Activated CD4-positive, alpha-beta memory T cell treated with anti-CD3 and anti-CD28 coated beads for 36 hours (primary cell): Measurements from ENCODE around the gene DNAJA2. TPM values are rescaled to one million over a fixed set of nuclear protein-coding genes. Genes with fewer than 3 reads are reported as not detected.
"Not testable (repeated sequence)": the region's sequence is repeated elsewhere in the genome, so short reads cannot be mapped to it uniquely, and the experiment has no call there.

ENCODE experiments used
- CTCF ChIA-PET: fragments of 350-600 bp; sonication (Branson Sonifier 250); formaldehyde crosslinking; loops from one replicate; lab custom pipeline; 2021; ENCODE audit warnings: antibody characterized with exemption, inconsistent platforms; lab: Charles Lee
- POLR2A ChIA-PET: fragments of 350-600 bp; sonication (Branson Sonifier 250); formaldehyde crosslinking; loops from one replicate; lab custom pipeline; 2021; ENCODE audit warnings: antibody characterized with exemption; lab: Charles Lee
- DNase-seq: peaks from one replicate; pipeline ENCODE4 v3.0.0-alpha.2; 2020
- H3K27ac Mint-ChIP-seq: one replicate; pipeline ENCODE4 v1.8.0; 2021; ENCODE audit warnings: mixed read lengths
- H3K27me3 Mint-ChIP-seq: one replicate; pipeline ENCODE4 v1.8.0; 2021; ENCODE audit warnings: mixed read lengths
- H3K36me3 Mint-ChIP-seq: one replicate; pipeline ENCODE4 v1.8.0; 2021; ENCODE audit warnings: mixed read lengths
- H3K4me1 Mint-ChIP-seq: one replicate; pipeline ENCODE4 v1.8.0; 2021; ENCODE audit warnings: low read depth, mixed read lengths
- H3K4me3 Mint-ChIP-seq: one replicate; pipeline ENCODE4 v1.8.0; 2021; ENCODE audit warnings: mild to moderate bottlenecking, mixed read lengths
- H3K9me3 Mint-ChIP-seq: one replicate; pipeline ENCODE4 v1.8.0; 2021; ENCODE audit warnings: mixed read lengths
- intact Hi-C: fragments of 100-400 bp; cut with micrococcal nuclease; formaldehyde crosslinking; loops from one replicate; pipeline ENCODE4 v1.15.1; 2023
- total RNA-seq, 2 experiments: library from RNA; stranded (reverse); gene quantifications; one replicate each; pipeline ENCODE4 v1.2.3, GENCODE V29; 2021

Gene DNAJA2
- total RNA-seq, 2 experiments from 2014 or later: 78.9 to 80.6 TPM

DNA sequence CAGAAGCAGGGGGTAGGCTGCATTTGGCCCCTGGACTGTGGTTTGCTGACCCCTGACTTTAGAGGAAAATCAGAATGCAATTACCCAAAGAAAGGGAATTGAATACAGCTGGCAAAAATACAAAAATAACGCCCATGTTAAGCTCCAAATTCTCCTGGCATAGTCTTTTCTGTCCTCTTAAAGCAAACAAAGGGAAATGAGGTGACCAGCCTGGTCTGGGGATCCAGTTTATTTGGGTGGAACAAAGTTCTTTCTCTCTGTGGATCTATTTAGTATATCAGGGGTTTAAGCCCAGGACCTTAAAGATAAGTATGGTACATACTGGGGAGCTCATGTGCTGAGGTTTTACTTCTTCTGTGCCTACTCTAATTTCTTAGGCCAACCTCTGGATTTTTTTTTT lies 23.5 kb downstream of the DNAJA2 start:
- CTCF ChIA-PET: interaction anchor here (2.2 to 4.7 kb wide), 3 partner anchors 23 to 1207 kb away, joined by 5 to 30 read pairs (median 17); partner anchors contain the start of gene DNAJA2
- Mint-ChIP-seq H3K4me1 (peaks cover 26% of the 10 kb centered on the region), H3K27me3 (no peaks in the 10 kb centered on the region), H3K4me3 (no peak overlapping the region), H3K36me3 (peaks cover 6% of the 10 kb centered on the region), H3K9me3 (no peaks in the 10 kb centered on the region), H3K27ac (peak overlapping the region; percentile 76)
- POLR2A ChIA-PET: interaction anchor here (0.6 to 4.6 kb wide), 3 partner anchors 11 to 513 kb away, joined by 3 to 36 read pairs (median 3); partner anchors contain the start of gene DNAJA2
- intact Hi-C loops: no loop called here
- no peak for DNase-seq

DNA sequence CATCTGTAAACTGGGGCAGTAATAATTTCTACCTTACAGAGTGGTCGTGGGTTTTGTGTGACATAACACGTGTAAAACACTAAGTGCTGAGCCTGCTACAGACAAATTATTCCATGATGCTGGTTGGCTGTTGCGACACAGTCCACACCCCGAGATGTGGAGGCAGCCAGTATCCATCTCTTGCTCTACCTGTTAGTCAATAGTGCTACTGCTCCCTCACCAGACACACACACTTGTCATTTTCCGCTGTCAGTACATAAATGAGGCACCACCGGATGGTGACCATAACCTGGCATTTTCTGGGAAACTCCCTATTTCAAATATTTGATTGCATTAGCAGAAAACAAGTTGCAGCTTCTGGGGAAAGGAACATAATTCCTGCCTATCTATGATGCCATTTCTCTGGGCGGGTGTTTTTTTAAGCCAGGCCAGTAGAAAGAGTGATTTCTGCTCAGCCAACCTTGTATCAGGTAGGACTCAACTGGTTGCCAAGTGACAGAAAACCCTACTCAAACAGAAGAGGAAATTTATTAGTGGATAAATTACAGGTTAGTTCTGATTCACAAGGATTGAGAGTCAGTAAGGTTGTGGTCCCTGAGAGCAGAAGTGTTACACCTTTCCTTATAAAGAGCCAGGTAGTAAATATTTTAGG lies 24.1 kb downstream of the DNAJA2 start:
- Mint-ChIP-seq H3K27ac (peak overlapping the region; percentile 76), H3K27me3 (no peaks in the 10 kb centered on the region), H3K4me1 (peaks cover 26% of the 10 kb centered on the region), H3K9me3 (no peaks in the 10 kb centered on the region), H3K4me3 (no peak overlapping the region), H3K36me3 (peaks cover 2% of the 10 kb centered on the region)
- intact Hi-C loops: loop anchor here (1.0 to 5.0 kb wide), 8 partner anchors 12 to 1209 kb away; partner anchors contain the start of gene C16orf87
- POLR2A ChIA-PET: interaction anchor here (0.6 to 4.6 kb wide), 3 partner anchors 24 to 514 kb away, joined by 3 to 36 read pairs (median 3); partner anchors contain the start of gene DNAJA2
- CTCF ChIA-PET: interaction anchor here (0.6 to 4.7 kb wide), 8 partner anchors 13 to 1215 kb away, joined by 3 to 30 read pairs (median 12); partner anchors contain the start of genes DNAJA2 and NETO2
- DNase-seq: peak; percentile 84

DNA sequence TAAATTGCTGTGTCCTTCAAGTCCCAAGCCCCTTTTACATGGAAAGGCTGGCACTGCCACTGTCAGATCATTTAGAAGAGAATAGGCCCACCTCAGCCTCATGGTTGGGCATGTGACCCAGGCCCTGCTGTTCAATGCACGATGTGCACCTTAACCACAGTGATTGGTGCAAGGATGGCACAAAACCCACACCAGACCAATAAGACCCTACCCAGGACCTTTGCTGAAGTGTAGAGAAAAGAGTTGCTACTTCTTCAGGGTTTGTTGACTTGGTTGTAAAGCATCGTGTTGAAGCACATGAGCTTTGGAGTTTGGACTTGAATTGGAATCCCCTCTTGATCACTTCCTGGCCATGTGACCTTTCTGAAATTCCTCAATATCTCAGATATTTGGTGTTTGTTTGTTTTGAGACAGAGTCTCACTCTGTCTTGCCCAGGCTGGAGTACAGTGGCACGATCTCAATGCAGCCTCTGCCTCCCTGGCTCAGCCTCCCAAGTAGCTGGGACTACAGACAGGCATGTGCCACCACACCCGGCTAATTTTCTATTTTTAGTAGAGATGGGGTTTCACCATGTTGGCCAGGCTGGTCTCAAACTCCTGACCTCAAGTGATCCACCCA lies 24.8 kb downstream of the DNAJA2 start:
- DNase-seq: no peak
- no peaks in the 10 kb centered on the region for H3K36me3 Mint-ChIP-seq
- ChIA-PET POLR2A (interaction anchor here (0.6 to 4.6 kb wide), 3 partner anchors 25 to 120 kb away, joined by 3 to 36 read pairs (median 4); partner anchors contain the start of gene DNAJA2), CTCF (interaction anchor here (0.6 to 4.7 kb wide), 17 partner anchors 11 to 1216 kb away, joined by 3 to 30 read pairs (median 4); partner anchors contain the start of genes DNAJA2 and NETO2)
- H3K27ac Mint-ChIP-seq: peak overlapping the region; percentile 76
- H3K4me3 Mint-ChIP-seq: no peak overlapping the region
- H3K4me1 Mint-ChIP-seq: peaks cover 27% of the 10 kb centered on the region
- no peaks in the 10 kb centered on the region for H3K9me3 Mint-ChIP-seq
- no peaks in the 10 kb centered on the region for H3K27me3 Mint-ChIP-seq
- intact Hi-C loops: loop anchor here (1.0 to 5.0 kb wide), 8 partner anchors 13 to 1210 kb away; partner anchors contain the start of gene C16orf87

DNA sequence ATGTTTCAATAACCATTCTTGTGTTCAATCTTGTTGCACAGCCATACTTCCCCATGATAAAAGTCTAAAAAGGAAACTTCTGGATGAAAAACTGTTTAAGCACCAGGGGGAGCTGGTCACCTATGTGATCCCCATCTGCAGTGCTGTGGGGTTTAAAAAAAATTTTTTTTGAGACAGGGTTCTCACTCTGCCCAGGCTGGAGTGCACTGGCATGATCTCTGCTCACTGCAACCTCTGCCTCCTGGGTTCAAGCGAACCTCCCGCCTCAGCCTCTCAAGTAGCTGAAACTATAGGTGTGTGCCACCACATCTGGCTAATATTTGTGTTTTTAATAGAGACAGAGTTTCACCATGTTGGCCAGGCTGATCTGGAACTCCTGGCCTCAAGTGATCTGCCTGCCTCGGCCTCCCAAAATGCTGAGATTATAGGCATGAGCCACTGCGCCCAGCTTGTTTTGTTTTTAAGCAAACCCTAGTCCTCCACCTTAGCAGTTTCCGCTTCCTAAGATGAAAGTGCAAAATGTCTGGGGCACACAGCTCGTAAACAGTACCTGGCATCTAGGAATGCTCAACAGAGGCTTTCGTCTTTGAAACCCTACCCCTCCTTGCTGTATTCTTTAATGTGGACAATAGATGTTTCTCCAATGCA lies 25.4 kb downstream of the DNAJA2 start:
- intact Hi-C loops: loop anchor here (2.0 to 5.0 kb wide), 2 partner anchors 624 to 1211 kb away; no protein-coding TSS in a partner anchor
- Mint-ChIP-seq H3K4me1 (peaks cover 34% of the 10 kb centered on the region), H3K27ac (peak overlapping the region; percentile 76), H3K27me3 (no peaks in the 10 kb centered on the region), H3K4me3 (no peak overlapping the region), H3K9me3 (no peaks in the 10 kb centered on the region), H3K36me3 (no peaks in the 10 kb centered on the region)
- POLR2A ChIA-PET: interaction anchor here (0.6 to 4.6 kb wide), 2 partner anchors 26 to 60 kb away, joined by 4 to 36 read pairs; partner anchors contain the start of gene DNAJA2
- peak; percentile 57 for DNase-seq
- CTCF ChIA-PET: interaction anchor here (0.6 to 4.7 kb wide), 16 partner anchors 12 to 1217 kb away, joined by 3 to 30 read pairs (median 4); partner anchors contain the start of genes DNAJA2 and NETO2

DNA sequence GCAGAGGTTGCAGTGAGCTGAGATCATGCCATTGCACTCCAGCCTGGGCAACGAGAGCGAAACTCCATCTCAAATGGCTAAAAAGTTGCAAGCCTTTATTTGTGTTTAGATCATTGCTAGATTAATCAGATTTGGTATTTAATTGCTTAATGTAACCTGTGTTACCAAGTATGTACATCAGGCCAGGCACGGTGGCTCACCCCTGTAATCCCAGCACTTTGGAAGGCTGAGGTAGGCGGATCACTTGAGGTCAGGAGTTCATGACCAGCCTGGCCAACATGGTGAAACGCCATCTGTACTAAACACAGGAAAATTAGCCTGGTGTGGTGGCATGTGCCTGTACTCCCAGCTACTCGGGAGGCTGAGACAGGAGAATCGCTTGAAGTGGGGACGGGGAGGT lies 28.8 kb downstream of the DNAJA2 start:
- H3K36me3 Mint-ChIP-seq, DNase-seq, H3K9me3 Mint-ChIP-seq, H3K27ac Mint-ChIP-seq, POLR2A ChIA-PET, H3K27me3 Mint-ChIP-seq, H3K4me3 Mint-ChIP-seq: not testable (repeated sequence)
- intact Hi-C loops: loop anchor here (5.0 kb wide), 1 partner anchor 628 kb away; no protein-coding TSS in a partner anchor
- H3K4me1 Mint-ChIP-seq: peaks cover 39% of the 10 kb centered on the region
- CTCF ChIA-PET: interaction anchor here (2.0 kb wide), 1 partner anchor 15 kb away, joined by 7 read pairs; no protein-coding TSS in a partner anchor

DNA sequence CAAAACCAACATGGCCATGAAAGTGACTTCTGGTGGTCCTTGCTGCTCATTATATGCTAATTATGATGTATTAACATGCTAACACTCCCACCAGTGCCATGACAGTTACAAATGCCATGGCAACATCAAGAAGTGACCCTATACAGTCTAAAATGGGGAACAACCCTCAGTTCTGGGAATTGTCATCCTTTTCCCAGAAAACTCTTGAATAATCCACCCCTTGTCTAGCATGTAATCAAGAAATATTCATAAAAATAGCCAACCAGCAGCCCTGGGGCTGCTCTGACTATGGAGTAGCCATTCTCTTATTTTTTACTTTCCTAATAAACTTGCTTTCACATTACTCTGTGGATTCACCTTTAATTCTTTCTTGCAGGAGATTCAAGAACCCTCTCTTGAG lies 35.9 kb downstream of the DNAJA2 start:
- intact Hi-C loops: no loop called here

DNA sequence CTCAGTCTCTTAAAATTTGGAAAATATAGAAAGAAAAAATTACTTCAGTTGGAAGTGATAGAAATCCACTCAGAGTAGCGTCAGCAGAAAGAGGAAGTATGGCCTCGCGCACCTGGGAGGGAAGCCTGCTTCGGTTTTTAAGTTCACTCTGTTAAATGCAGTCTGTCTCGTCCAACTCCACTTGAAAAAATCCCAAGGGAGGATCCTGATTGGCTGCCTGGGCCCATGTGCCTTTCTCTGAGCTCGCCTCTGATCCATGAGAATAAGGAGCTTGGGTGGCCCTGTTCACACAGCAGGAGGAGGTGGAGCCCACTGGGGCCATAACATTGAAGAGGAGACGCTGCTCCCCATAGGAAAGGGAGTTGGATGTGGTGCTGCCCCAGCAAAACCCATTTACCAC lies 40.7 kb downstream of the DNAJA2 start:
- CTCF ChIA-PET: interaction anchor here (0.6 to 0.7 kb wide), 2 partner anchors 178 to 257 kb away, joined by 3 read pairs; no protein-coding TSS in a partner anchor
- H3K27ac Mint-ChIP-seq: no peak overlapping the region
- no peaks in the 10 kb centered on the region for H3K9me3 Mint-ChIP-seq
- no peak overlapping the region for H3K4me3 Mint-ChIP-seq
- peaks cover 7% of the 10 kb centered on the region for H3K36me3 Mint-ChIP-seq
- POLR2A ChIA-PET: no interaction called here
- no peaks in the 10 kb centered on the region for H3K4me1 Mint-ChIP-seq
- H3K27me3 Mint-ChIP-seq: no peaks in the 10 kb centered on the region
- no peak for DNase-seq
- intact Hi-C loops: no loop called here

More for the DNA sequence above, 35.9 kb downstream of the DNAJA2 start:
- DNase-seq: no peak
- Mint-ChIP-seq H3K9me3 (no peaks in the 10 kb centered on the region), H3K4me1 (peaks cover 5% of the 10 kb centered on the region), H3K27me3 (no peaks in the 10 kb centered on the region), H3K4me3 (no peak overlapping the region), H3K27ac (no peak overlapping the region), H3K36me3 (no peaks in the 10 kb centered on the region)
- ChIA-PET POLR2A (no interaction called here), CTCF (no interaction called here)

DNA sequence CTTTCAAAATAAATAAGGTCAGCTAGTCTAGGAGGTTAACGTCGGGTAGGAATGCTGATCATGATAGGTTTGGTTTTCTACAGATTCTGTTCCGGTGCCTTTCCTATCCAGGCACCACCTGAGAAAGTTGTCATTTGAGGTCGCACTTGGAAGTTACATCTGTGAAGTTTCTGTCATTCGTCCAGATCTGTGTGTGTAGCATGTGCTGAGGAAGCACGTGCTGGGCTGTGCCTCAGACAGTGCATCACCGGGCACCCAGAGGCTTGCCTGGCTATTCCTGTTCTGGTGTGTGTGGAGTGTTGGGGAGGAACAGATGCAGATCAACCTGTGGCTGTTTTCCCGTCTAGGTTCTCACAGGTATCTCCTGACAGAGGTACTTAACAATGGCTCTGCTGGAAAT lies 42.6 kb downstream of the DNAJA2 start:
- Mint-ChIP-seq H3K4me3 (no peak overlapping the region), H3K27me3 (no peaks in the 10 kb centered on the region), H3K4me1 (no peaks in the 10 kb centered on the region), H3K27ac (no peak overlapping the region), H3K36me3 (peaks cover 14% of the 10 kb centered on the region), H3K9me3 (no peaks in the 10 kb centered on the region)
- ChIA-PET CTCF (interaction anchor here (1.0 to 7.7 kb wide), 14 partner anchors 8 to 506 kb away, joined by 3 to 59 read pairs (median 6); partner anchors contain the start of gene C16orf87), POLR2A (no interaction called here)
- intact Hi-C loops: no loop called here
- DNase-seq: no peak

DNA sequence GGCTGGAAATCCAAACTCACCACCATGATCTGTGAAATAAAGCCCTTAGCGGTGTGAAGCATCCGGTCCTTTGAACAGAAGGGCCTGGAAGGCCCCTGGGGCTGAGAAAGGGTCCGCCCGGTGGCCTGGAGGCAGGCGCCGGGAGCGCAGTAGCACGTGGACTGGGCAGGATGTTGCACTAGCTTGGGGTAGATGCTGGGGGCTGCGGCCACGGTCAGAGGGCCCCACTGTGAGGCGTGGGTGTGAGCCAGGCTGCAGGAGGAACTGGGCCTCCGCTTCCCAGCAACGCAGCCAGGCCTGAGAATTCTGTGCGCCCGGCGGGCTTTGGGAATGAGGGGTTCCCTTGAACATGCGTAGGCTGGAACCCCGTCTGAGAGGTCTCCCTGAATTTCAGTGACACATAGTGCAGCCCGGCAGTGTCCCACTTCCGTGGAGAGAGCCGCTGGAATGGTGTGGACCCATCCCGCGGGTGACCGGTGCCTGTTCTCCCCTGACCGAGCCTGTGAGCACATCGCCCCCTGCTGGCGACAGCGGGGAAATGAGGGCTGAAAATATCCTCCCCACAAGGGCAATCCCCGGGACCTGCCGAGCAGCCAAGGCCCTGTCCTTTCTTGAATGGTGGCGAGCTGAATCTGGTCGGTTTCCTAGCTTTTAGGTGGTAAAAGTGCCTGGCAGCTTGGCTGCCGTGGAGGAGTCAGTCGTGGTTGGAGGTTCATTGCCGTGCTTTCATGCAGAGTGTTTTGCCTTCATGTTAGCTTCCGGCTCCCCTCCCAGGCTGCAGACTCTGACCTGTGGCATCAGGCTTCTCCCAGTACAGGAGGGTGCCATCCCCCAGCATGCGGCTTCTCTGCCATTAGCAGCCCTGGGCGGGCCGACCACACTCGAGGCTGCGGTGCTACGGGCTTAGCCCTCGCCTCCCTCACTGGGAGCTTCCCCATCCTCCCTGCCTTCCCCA lies 43.8 kb downstream of the DNAJA2 start:
- Mint-ChIP-seq H3K4me1 (no peaks in the 10 kb centered on the region), H3K9me3 (no peaks in the 10 kb centered on the region), H3K4me3 (no peak overlapping the region), H3K36me3 (peaks cover 14% of the 10 kb centered on the region), H3K27ac (no peak overlapping the region), H3K27me3 (no peaks in the 10 kb centered on the region)
- ChIA-PET CTCF (interaction anchor here (0.6 to 7.7 kb wide), 36 partner anchors 9 to 1095 kb away, joined by 3 to 59 read pairs (median 4); partner anchors contain the start of genes C16orf87 and ORC6), POLR2A (interaction anchor here (1.1 kb wide), 1 partner anchor 45 kb away, joined by 3 read pairs; no protein-coding TSS in a partner anchor)
- intact Hi-C loops: loop anchor here (1.0 to 10.0 kb wide), 3 partner anchors 75 to 375 kb away; no protein-coding TSS in a partner anchor
- peak; percentile 82 for DNase-seq

DNA sequence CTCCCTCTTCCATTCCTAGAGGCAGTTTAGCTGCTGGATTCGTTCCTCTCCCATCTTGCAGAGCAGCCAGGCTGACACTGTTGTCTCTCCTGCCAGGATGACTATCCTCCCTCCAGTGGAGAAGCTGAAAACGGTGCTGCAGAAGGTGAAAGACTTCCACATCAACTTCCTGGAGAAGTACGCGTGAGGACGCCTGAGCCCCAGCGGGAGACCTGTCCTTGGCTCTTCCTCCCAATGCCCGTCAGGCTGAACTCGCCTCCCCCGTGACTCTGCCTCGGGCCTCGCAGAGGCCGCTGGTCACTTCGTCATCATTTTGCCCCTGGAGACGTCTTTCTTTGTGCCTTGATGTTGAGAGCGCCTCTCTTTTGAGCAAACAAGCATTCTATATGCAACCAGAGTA lies 44.7 kb downstream of the DNAJA2 start:
- no peak for DNase-seq
- no peak overlapping the region for H3K27ac Mint-ChIP-seq
- POLR2A ChIA-PET: interaction anchor here (1.1 kb wide), 1 partner anchor 44 kb away, joined by 3 read pairs; no protein-coding TSS in a partner anchor
- no peak overlapping the region for H3K4me3 Mint-ChIP-seq
- no peaks in the 10 kb centered on the region for H3K4me1 Mint-ChIP-seq
- no peaks in the 10 kb centered on the region for H3K27me3 Mint-ChIP-seq
- CTCF ChIA-PET: interaction anchor here (0.6 to 7.7 kb wide), 10 partner anchors 10 to 255 kb away, joined by 3 to 59 read pairs (median 4); partner anchors contain the start of gene C16orf87
- intact Hi-C loops: loop anchor here (1.0 to 10.0 kb wide), 3 partner anchors 75 to 374 kb away; no protein-coding TSS in a partner anchor
- peaks cover 17% of the 10 kb centered on the region for H3K36me3 Mint-ChIP-seq
- H3K9me3 Mint-ChIP-seq: no peaks in the 10 kb centered on the region
